Ishikawa (cell line): Measurements from ENCODE around the gene KCNIP4.

Source experiments
- CEBPB ChIP-seq: IDR thresholded peaks from 2 replicates; pipeline ENCODE4 v1.6.1; 2012
- CREB1 ChIP-seq: IDR thresholded peaks from 2 replicates; pipeline ENCODE4 v1.6.1; 2012; ENCODE audit warnings: low read depth
- EGR1 ChIP-seq: IDR thresholded peaks from 2 replicates; pipeline ENCODE4 v1.6.1; 2012
- EP300 ChIP-seq: IDR thresholded peaks from 2 replicates; pipeline ENCODE4 v1.6.1; 2012; ENCODE audit warnings: borderline replicate concordance
- FOXM1 ChIP-seq: IDR thresholded peaks from 2 replicates; pipeline ENCODE4 v1.6.1; 2012; ENCODE audit warnings: low read depth, borderline replicate concordance
- MAX ChIP-seq: IDR thresholded peaks from 2 replicates; pipeline ENCODE4 v1.6.1; 2012
- NFIC ChIP-seq: IDR thresholded peaks from 2 replicates; pipeline ENCODE4 v1.6.1; 2012
- RAD21 ChIP-seq: IDR thresholded peaks from 2 replicates; pipeline ENCODE4 v1.6.1; 2012; ENCODE audit warnings: low read depth
- REST ChIP-seq: IDR thresholded peaks from 2 replicates; pipeline ENCODE4 v1.6.1; 2012; ENCODE audit warnings: low read depth, mild to moderate bottlenecking
- TAF1 ChIP-seq: IDR thresholded peaks from 2 replicates; pipeline ENCODE4 v1.6.1; 2012; ENCODE audit warnings: low read depth, mild to moderate bottlenecking
- TCF12 ChIP-seq: IDR thresholded peaks from 2 replicates; pipeline ENCODE4 v1.6.1; 2012; ENCODE audit warnings: low read depth
- TEAD4 ChIP-seq: IDR thresholded peaks from 2 replicates; pipeline ENCODE4 v1.6.1; 2012
- USF1 ChIP-seq: IDR thresholded peaks from 2 replicates; pipeline ENCODE4 v1.6.1; 2012
- YY1 ChIP-seq: IDR thresholded peaks from 2 replicates; pipeline ENCODE4 v1.6.1; 2012; ENCODE audit warnings: low read depth
- ZBTB7A ChIP-seq: IDR thresholded peaks from 2 replicates; pipeline ENCODE4 v1.6.1; 2012; ENCODE audit warnings: low read depth

KCNIP4 gene

GRCh38 chr4:20938204-20938603 lies 1010.4 kb downstream of the KCNIP4 start:
- TF ChIP-seq MAX (no peak), TCF12 (no peak), CREB1 (no peak), CEBPB (no peak), ZBTB7A (no peak), TEAD4 (no peak), FOXM1 (no peak)

- no peak for TF ChIP-seq FOXM1
Observed at GRCh38 chr4:20926529-20926928, 1022.0 kb downstream of the KCNIP4 start.

GRCh38 chr4:20925176-20925575 lies 1023.4 kb downstream of the KCNIP4 start:
- TF ChIP-seq CEBPB (no peak), USF1 (no peak), YY1 (no peak), TCF12 (no peak), NFIC (no peak), EGR1 (no peak), RAD21 (no peak), FOXM1 (no peak), EP300 (no peak), CREB1 (no peak), ZBTB7A (no peak), REST (no peak), TAF1 (no peak), TEAD4 (no peak), MAX (no peak)

- no peak for TF ChIP-seq FOXM1
- no peak for TF ChIP-seq CREB1
- TF ChIP-seq EP300 = no peak
- no peak for TF ChIP-seq TCF12
- TF ChIP-seq REST = no peak
- no peak for TF ChIP-seq ZBTB7A
- no peak for TF ChIP-seq TEAD4
- TF ChIP-seq YY1 = no peak
- TF ChIP-seq NFIC = no peak
- no peak for TF ChIP-seq CEBPB
- TF ChIP-seq MAX = no peak
- TF ChIP-seq RAD21 = no peak
- no peak for TF ChIP-seq USF1
- TF ChIP-seq TAF1 = no peak
- TF ChIP-seq EGR1 = no peak
Observed at GRCh38 chr4:20922962-20923361, 1025.6 kb downstream of the KCNIP4 start.

GRCh38 chr4:20916106-20916505 lies 1032.5 kb downstream of the KCNIP4 start:
- TF ChIP-seq ZBTB7A (no peak), RAD21 (no peak), CREB1 (no peak), NFIC (no peak), EP300 (no peak), EGR1 (no peak), FOXM1 (no peak), TEAD4 (no peak), TAF1 (no peak), REST (no peak)
